Tibial artery (tissue), 4 donors: ENCODE measurements around the gene GUCY2D.

Experiments
- DNase-seq, 2 donors: peaks; one replicate each; pipeline ENCODE4 v3.0.0-alpha.2; 2019
- H3K27ac ChIP-seq, 2 donors: fragments of 200-600 bp; sonication (generic) in 1 of 2; 1 replicate in 1 of 2; 2 replicates in 1 of 2; pipeline ENCODE4 v1.5.1; 2018 to 2019; ENCODE audit warnings: mild to moderate bottlenecking in 1 of 2
- H3K27me3 ChIP-seq, 2 donors: fragments of 200-600 bp; sonication (generic) in 1 of 2; one replicate each; pipeline versions ENCODE4 v1.5.1 to v1.6.0; 2016 to 2019
- H3K36me3 ChIP-seq, 3 donors: fragments of 200-600 bp; sonication (generic) in 2 of 3; one replicate each; pipeline ENCODE4 v1.5.1; 2016 to 2019; ENCODE audit warnings: mild to moderate bottlenecking in 2 of 3
- H3K4me1 ChIP-seq, 4 donors: fragments of 200-600 bp; sonication (generic) in 2 of 4; 1 replicate in 3 of 4; 2 replicates in 1 of 4; pipeline ENCODE4 v1.5.1; 2016 to 2019
- H3K4me3 ChIP-seq, 2 donors: fragments of 200-600 bp; sonication (generic) in 1 of 2; 1 replicate in 1 of 2; 2 replicates in 1 of 2; pipeline ENCODE4 v1.5.1; 2018 to 2019; ENCODE audit warnings: mild to moderate bottlenecking in 2 of 2
- H3K9me3 ChIP-seq, 3 donors: fragments of 200-600 bp; sonication (generic) in 1 of 3; one replicate each; pipeline ENCODE4 v1.5.1; 2016 to 2019
- intact Hi-C: fragments of 100-400 bp; cut with DNase I; formaldehyde crosslinking; loops from one replicate; pipeline ENCODE4 v1.15.0; 2023; ENCODE audit warnings: low total_unique reads
- TF ChIP-seq, protein P1 (sequence below), 2 experiments: fragments of 200-600 bp in 1 of 2; fragments of 450-650 bp in 1 of 2; IDR thresholded peaks; one replicate each; pipeline ENCODE4 v1.5.1; 2017 to 2019; ENCODE audit warnings: antibody characterized with exemption in 2 of 2, mild to moderate bottlenecking in 1 of 2, moderate library complexity in 1 of 2

The GUCY2D gene

DNA sequence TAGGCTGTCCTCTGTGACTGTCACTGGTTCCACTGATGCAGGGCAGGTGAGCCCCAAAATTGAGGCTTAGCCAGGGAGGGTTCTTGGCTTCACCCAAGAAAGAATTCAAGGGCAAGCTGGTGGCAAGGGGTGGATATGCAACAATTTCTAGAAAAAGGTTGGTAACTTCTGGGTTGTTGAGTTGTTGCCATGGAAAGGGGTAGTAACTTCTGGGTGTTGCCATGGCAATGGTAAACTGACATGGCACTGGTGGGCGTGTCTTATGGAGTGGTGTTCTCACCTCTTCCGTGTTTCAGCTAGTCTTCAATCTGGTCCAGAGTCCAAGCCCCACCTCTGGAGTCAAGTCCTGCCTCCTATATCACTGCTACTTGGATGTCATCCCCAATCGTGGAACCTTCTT, 9.5 kb upstream of the GUCY2D start:
- intact Hi-C loops = no loop called here
- H3K9me3 ChIP-seq = no peaks in the 10 kb centered on the region
- peak in 1 of 2 donors; percentile 24 for DNase-seq
- H3K4me1 ChIP-seq = peaks cover 0 to 10% (median 9%) of the 10 kb centered on the region in 4 donors
- H3K36me3 ChIP-seq = no peaks in the 10 kb centered on the region
- H3K27me3 ChIP-seq = peaks cover 0 to 60% of the 10 kb centered on the region in 2 donors
- H3K4me3 ChIP-seq = no peak overlapping the region
- H3K27ac ChIP-seq = no peak overlapping the region
- TF ChIP-seq, protein P1, sequence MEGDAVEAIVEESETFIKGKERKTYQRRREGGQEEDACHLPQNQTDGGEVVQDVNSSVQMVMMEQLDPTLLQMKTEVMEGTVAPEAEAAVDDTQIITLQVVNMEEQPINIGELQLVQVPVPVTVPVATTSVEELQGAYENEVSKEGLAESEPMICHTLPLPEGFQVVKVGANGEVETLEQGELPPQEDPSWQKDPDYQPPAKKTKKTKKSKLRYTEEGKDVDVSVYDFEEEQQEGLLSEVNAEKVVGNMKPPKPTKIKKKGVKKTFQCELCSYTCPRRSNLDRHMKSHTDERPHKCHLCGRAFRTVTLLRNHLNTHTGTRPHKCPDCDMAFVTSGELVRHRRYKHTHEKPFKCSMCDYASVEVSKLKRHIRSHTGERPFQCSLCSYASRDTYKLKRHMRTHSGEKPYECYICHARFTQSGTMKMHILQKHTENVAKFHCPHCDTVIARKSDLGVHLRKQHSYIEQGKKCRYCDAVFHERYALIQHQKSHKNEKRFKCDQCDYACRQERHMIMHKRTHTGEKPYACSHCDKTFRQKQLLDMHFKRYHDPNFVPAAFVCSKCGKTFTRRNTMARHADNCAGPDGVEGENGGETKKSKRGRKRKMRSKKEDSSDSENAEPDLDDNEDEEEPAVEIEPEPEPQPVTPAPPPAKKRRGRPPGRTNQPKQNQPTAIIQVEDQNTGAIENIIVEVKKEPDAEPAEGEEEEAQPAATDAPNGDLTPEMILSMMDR (IDR thresholded peaks at IDR 0.05) = no peak

DNA sequence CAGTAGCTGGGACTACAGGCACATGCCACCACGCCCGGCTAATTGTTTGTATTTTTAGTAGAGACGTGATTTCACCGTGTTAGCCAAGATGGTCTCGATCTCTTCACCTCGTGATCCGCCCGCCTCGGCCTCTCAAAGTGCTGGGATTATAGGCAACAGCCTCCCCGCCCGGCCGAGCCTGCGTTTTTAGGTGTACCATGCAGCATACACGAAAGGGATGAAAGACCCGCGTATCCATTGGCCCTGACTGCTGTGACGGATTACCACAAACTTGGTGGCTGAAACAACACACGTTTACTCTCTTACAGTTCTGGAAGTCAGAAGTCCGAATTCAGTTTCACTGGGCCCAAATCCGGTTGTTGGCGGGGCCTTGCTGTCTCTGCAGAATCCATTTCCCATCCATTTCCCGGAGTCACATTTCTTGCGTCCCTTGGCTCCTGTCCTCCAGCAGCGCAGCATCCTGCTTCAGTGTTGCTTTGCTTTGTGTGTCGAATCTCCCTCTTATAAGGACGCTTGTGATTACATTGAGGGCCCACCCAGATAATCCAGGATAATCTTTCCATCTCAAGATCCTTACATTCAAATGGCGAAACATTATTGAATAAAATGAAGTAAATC, 8.3 kb upstream of the GUCY2D start:
- DNase-seq = no peak
- H3K4me1 ChIP-seq = peaks cover 0 to 10% (median 9%) of the 10 kb centered on the region in 4 donors
- H3K4me3 ChIP-seq = no peak overlapping the region
- intact Hi-C loops = no loop called here
- no peaks in the 10 kb centered on the region for H3K9me3 ChIP-seq
- no peaks in the 10 kb centered on the region for H3K36me3 ChIP-seq
- TF ChIP-seq, protein P1 (IDR thresholded peaks at IDR 0.05) = no peak
- H3K27ac ChIP-seq = no peak overlapping the region
- peaks cover 0 to 65% of the 10 kb centered on the region in 2 donors for H3K27me3 ChIP-seq

DNA sequence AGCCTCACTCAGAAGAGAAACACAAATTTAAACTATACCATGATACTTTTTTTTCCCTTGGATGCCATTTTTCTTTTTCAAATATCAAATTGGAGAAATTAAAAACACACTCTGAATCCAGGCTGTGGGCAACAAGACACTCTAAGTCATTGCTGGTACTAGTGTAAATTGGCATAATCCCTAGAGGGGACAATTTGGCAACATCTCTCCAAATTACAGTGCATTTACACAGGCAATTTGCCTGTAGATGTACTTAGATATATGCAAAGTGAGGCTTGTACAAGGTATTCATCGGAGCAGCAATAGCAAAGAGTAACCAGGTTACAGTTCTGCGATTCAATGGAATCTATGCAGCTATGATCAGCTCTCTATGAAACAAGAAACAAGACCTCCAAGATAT, 6.7 kb upstream of the GUCY2D start:
- TF ChIP-seq, protein P1 (IDR thresholded peaks at IDR 0.05) = no peak
- intact Hi-C loops = no loop called here
- Histone ChIP-seq H3K4me1 (no peaks in the 10 kb centered on the region), H3K27ac (no peak overlapping the region), H3K4me3 (no peak overlapping the region), H3K27me3 (peaks cover 0 to 72% of the 10 kb centered on the region in 2 donors), H3K9me3 (no peaks in the 10 kb centered on the region), H3K36me3 (no peaks in the 10 kb centered on the region)
- no peak for DNase-seq

DNA sequence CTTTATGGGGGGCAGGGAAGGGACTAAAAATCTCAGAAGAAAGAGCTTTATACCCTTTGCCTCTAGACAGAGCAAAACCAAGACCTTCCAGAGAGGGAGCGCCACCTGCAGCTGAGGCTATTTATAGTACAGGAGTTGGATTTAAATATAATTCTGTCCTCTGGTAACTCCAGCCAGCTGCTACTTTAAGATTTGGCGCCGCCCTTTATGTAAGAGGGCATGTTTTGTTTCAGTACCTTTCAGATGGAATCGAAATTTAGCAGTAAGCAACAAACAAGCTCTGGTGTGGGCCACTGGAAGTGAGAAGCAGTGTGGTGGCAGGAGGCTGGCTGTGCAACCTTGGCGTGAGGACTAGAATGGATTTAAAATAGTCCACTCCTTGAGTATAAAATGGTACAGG, 5.2 kb upstream of the GUCY2D start:
- TF ChIP-seq, protein P1 (IDR thresholded peaks at IDR 0.05) = no peak
- H3K9me3 ChIP-seq = no peaks in the 10 kb centered on the region
- H3K27ac ChIP-seq = no peak overlapping the region
- no peak overlapping the region for H3K4me3 ChIP-seq
- H3K27me3 ChIP-seq = peaks cover 0 to 80% of the 10 kb centered on the region in 2 donors
- intact Hi-C loops = no loop called here
- peaks cover 0 to 4% (median under 1%) of the 10 kb centered on the region in 4 donors for H3K4me1 ChIP-seq
- no peaks in the 10 kb centered on the region for H3K36me3 ChIP-seq
- no peak for DNase-seq

DNA sequence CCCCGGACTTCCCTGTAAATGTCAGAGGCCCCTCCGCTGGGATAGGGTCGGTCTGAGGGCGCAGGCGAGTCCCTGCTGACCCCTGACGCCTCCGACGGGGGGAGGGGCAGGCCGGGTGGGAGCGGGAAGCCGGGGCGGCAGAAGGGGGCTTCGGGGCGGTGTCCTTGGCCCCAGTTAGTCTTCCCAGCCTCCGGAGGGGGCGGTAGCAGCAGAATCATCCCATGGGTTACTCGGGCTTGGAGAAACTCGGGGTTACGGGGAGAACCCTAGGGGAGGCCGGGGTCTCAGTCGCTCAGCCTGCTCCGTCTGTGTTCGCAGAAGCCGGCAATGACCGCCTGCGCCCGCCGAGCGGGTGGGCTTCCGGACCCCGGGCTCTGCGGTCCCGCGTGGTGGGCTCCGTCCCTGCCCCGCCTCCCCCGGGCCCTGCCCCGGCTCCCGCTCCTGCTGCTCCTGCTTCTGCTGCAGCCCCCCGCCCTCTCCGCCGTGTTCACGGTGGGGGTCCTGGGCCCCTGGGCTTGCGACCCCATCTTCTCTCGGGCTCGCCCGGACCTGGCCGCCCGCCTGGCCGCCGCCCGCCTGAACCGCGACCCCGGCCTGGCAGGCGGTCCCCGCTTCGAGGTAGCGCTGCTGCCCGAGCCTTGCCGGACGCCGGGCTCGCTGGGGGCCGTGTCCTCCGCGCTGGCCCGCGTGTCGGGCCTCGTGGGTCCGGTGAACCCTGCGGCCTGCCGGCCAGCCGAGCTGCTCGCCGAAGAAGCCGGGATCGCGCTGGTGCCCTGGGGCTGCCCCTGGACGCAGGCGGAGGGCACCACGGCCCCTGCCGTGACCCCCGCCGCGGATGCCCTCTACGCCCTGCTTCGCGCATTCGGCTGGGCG, 542 bp downstream of the GUCY2D start:
- H3K4me1 ChIP-seq = peaks cover 0 to 18% (median 13%) of the 10 kb centered on the region in 4 donors
- no peak overlapping the region for H3K27ac ChIP-seq
- intact Hi-C loops = no loop called here
- H3K4me3 ChIP-seq = peak overlapping the region in 1 of 2 donors; percentile 8
- H3K27me3 ChIP-seq = peaks cover 5 to 81% of the 10 kb centered on the region in 2 donors
- TF ChIP-seq, protein P1 (IDR thresholded peaks at IDR 0.05) = no peak
- H3K36me3 ChIP-seq = no peaks in the 10 kb centered on the region
- no peak for DNase-seq
- no peaks in the 10 kb centered on the region for H3K9me3 ChIP-seq
